Muscle of leg (tissue), 11 donors: Measurements from ENCODE around the gene P2RY6. TPM values are rescaled to one million over a fixed set of nuclear protein-coding genes. Genes with fewer than 3 reads are reported as not detected.

Source experiments
- DNase-seq: peaks from one replicate; pipeline ENCODE4 v3.0.0; 2013
- H3K27ac ChIP-seq: one replicate; pipeline ENCODE4 v1.5.1; 2013; ENCODE audit warnings: mild to moderate bottlenecking, low read length, control low read depth
- H3K27me3 ChIP-seq: one replicate; pipeline ENCODE4 v1.6.1; 2013; ENCODE audit warnings: low read length; ENCODE audit not compliant: control insufficient read depth, insufficient read depth
- H3K36me3 ChIP-seq: one replicate; pipeline ENCODE4 v1.6.1; 2013; ENCODE audit warnings: low read length; ENCODE audit not compliant: control insufficient read depth, insufficient read depth
- H3K4me1 ChIP-seq: one replicate; pipeline ENCODE4 v1.6.1; 2013; ENCODE audit warnings: low read length; ENCODE audit not compliant: control insufficient read depth, insufficient read depth
- H3K4me3 ChIP-seq: one replicate; pipeline ENCODE4 v1.5.1; 2013; ENCODE audit warnings: low read length, control low read depth
- H3K9me3 ChIP-seq: replicated peaks from 2 replicates; pipeline ENCODE4 v1.6.1; 2013; ENCODE audit warnings: low read depth, low read length; ENCODE audit not compliant: control insufficient read depth
- WGBS: methylation state at CpG from one replicate; pipeline ENCODE4 v1.1.5; 2013; ENCODE audit warnings: missing lambda C conversion rate; ENCODE audit not compliant: insufficient coverage; 5-methylcytosine and 5-hydroxymethylcytosine counted together
- polyA plus RNA-seq, 8 donors: library from polyadenylated mRNA; unstranded; fragments of 120-200 nt; gene quantifications; one replicate each; pipeline versions ENCODE4 v1.2.1 to v1.2.3, GENCODE V29; 2013; ENCODE audit warnings: inconsistent platforms in 1 of 8, low replicate concordance in 1 of 8; ENCODE audit not compliant: insufficient read length in 8 of 8, insufficient read depth in 1 of 8
- total RNA-seq: library from RNA; stranded (reverse); fragments of 120-200 nt; gene quantifications from one replicate; pipeline ENCODE4 v1.2.4, GENCODE V29; 2013

Gene P2RY6
- total and polyA plus RNA-seq, 9 donors = 0.53 to 1.9 (median 1.5) TPM

GRCh38 chr11:73281201-73281741 lies 9.1 kb downstream of the P2RY6 start:
- H3K27ac ChIP-seq = peak overlapping the region; percentile 29
- 95% methylated on average over 3 of the region's 3 CpGs for WGBS

GRCh38 chr11:73281796-73282660 lies 9.9 kb downstream of the P2RY6 start:
- no peaks in the 10 kb centered on the region for H3K9me3 ChIP-seq
- peak overlapping the region; percentile 20 for H3K27ac ChIP-seq
- DNase-seq = no peak
- peaks cover 10% of the 10 kb centered on the region for H3K4me1 ChIP-seq
- H3K36me3 ChIP-seq = no peaks in the 10 kb centered on the region
- H3K27me3 ChIP-seq = no peaks in the 10 kb centered on the region
- H3K4me3 ChIP-seq = no peak overlapping the region
- WGBS = 59% methylated on average over 2 of the region's 3 CpGs

More at GRCh38 chr11:73281201-73281741, 9.1 kb downstream of the P2RY6 start:
- H3K36me3 ChIP-seq = no peaks in the 10 kb centered on the region
- H3K4me3 ChIP-seq = no peak overlapping the region
- H3K9me3 ChIP-seq = no peaks in the 10 kb centered on the region
- no peaks in the 10 kb centered on the region for H3K27me3 ChIP-seq
- peaks cover 10% of the 10 kb centered on the region for H3K4me1 ChIP-seq
- peak; percentile 58 for DNase-seq

- 60% methylated on average over 10 of the region's 10 CpGs for WGBS
- no peaks in the 10 kb centered on the region for H3K27me3 ChIP-seq
- no peak overlapping the region for H3K4me3 ChIP-seq
- peaks cover 22% of the 10 kb centered on the region for H3K4me1 ChIP-seq
- DNase-seq = no peak
- H3K36me3 ChIP-seq = no peaks in the 10 kb centered on the region
- H3K9me3 ChIP-seq = no peaks in the 10 kb centered on the region
- H3K27ac ChIP-seq = no peak overlapping the region
Observed at GRCh38 chr11:73283276-73284000, 11.3 kb downstream of the P2RY6 start.

- Histone ChIP-seq H3K27me3 (no peaks in the 10 kb centered on the region), H3K4me1 (peaks cover 28% of the 10 kb centered on the region), H3K4me3 (no peak overlapping the region), H3K9me3 (no peaks in the 10 kb centered on the region), H3K36me3 (no peaks in the 10 kb centered on the region), H3K27ac (no peak overlapping the region)
- no peak for DNase-seq
- WGBS = 72% methylated on average over 3 of the region's 3 CpGs
Observed at GRCh38 chr11:73284106-73284505, 12.0 kb downstream of the P2RY6 start.

- H3K36me3 ChIP-seq = no peaks in the 10 kb centered on the region
- WGBS = 82% methylated on average over 1 of the region's 1 CpG
- H3K4me3 ChIP-seq = no peak overlapping the region
- H3K27ac ChIP-seq = no peak overlapping the region
- H3K9me3 ChIP-seq = no peaks in the 10 kb centered on the region
- peaks cover 34% of the 10 kb centered on the region for H3K4me1 ChIP-seq
- no peak for DNase-seq
- H3K27me3 ChIP-seq = no peaks in the 10 kb centered on the region
Observed at GRCh38 chr11:73285721-73286120, 13.6 kb downstream of the P2RY6 start.

- Histone ChIP-seq H3K4me1 (peaks cover 30% of the 10 kb centered on the region), H3K27ac (no peak overlapping the region), H3K4me3 (no peak overlapping the region), H3K9me3 (no peaks in the 10 kb centered on the region), H3K27me3 (no peaks in the 10 kb centered on the region), H3K36me3 (no peaks in the 10 kb centered on the region)
- no peak for DNase-seq
- WGBS = 60% methylated on average over 1 of the region's 9 CpGs
Observed at GRCh38 chr11:73286240-73286810, 14.2 kb downstream of the P2RY6 start.

- Histone ChIP-seq H3K27ac (no peak overlapping the region), H3K4me1 (peaks cover 32% of the 10 kb centered on the region), H3K9me3 (no peaks in the 10 kb centered on the region), H3K4me3 (no peak overlapping the region), H3K36me3 (no peaks in the 10 kb centered on the region), H3K27me3 (no peaks in the 10 kb centered on the region)
- no peak for DNase-seq
- whole genome bisulfite sequencing = 67% methylated on average over 5 of the region's 10 CpGs
Observed at GRCh38 chr11:73287400-73288101, 15.4 kb downstream of the P2RY6 start.

- Histone ChIP-seq H3K9me3 (no peaks in the 10 kb centered on the region), H3K27ac (peak overlapping the region; percentile 76), H3K27me3 (no peaks in the 10 kb centered on the region), H3K36me3 (no peaks in the 10 kb centered on the region), H3K4me1 (peaks cover 36% of the 10 kb centered on the region), H3K4me3 (no peak overlapping the region)
- peak; percentile 61 for DNase-seq
- WGBS = 65% methylated on average over 3 of the region's 5 CpGs
Observed at GRCh38 chr11:73288192-73288872, 16.2 kb downstream of the P2RY6 start.

GRCh38 chr11:73288873-73289707 lies 17.0 kb downstream of the P2RY6 start:
- 11% methylated on average over 12 of the region's 17 CpGs for WGBS
- Histone ChIP-seq H3K4me1 (peaks cover 36% of the 10 kb centered on the region), H3K9me3 (no peaks in the 10 kb centered on the region), H3K27me3 (no peaks in the 10 kb centered on the region), H3K36me3 (no peaks in the 10 kb centered on the region), H3K4me3 (peak overlapping the region; percentile 33), H3K27ac (peak overlapping the region; percentile 76)
- peak; percentile 85 for DNase-seq
